SKM-1 treated with dmso at 0.1 percent for 144 hours (cell line): ENCODE results near the gene KIF25.
"Not testable (repeated sequence)": the region's sequence is repeated elsewhere in the genome, so short reads cannot be mapped to it uniquely, and the experiment has no call there.

Experiments
- DNase-seq: peaks from one replicate; lab custom pipeline; 2025; ENCODE audit not compliant: unreplicated experiment; lab: John Stamatoyannopoulos, UW

KIF25 gene

DNA sequence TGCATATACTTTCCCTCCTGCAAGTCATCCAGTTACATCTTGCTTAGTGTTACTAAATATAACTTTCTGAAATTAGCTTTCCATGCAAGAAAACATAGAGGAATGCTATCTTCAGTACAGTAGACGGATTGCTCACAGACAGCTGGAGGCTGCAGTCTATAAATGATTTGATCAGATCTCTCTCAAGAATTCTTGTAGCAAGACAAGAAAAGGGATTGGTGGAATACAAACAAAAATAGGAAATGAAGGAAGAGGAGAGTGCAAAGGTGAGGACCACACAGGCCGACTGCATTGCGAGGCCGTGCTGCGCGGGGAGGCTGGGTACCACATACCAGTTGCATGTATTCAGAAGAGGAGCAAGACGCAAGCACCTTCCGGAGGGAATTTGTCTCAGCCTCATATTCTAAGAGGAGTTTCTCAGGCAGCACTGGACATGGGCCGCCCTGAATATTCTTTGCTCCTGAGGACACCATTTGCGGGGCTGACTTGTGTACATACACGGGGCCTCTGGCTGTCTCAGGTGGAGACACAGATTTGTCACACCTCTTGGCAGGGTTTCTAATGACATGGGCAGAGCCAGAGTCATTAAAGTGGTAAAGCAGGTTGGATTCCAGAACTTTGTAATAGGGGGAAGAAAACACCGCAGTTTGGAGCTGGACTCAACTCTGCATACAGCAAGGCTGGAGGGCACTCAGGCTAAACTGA, 22.7 kb upstream of the KIF25 start:
- no peak for DNase-seq

DNA sequence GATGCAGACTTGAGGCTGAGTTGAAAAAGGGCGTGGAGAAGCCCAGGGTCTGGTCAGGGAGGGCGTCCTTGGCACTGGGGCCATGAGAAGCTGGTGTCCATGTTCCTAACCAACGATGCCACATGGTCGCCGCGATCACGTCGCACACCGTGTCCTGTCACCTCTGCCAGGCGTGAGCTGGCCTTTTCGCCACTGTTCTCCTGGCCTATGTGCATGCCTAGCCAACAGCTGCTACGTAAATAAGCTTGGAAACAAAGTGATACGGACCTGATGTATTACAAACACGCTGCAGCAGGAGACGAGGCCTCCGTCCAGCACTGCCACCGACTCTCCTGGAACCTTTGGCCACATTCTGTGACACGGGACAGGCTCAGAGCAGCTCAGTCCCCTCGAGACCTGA, 22.0 kb upstream of the KIF25 start:
- no peak for DNase-seq

DNA sequence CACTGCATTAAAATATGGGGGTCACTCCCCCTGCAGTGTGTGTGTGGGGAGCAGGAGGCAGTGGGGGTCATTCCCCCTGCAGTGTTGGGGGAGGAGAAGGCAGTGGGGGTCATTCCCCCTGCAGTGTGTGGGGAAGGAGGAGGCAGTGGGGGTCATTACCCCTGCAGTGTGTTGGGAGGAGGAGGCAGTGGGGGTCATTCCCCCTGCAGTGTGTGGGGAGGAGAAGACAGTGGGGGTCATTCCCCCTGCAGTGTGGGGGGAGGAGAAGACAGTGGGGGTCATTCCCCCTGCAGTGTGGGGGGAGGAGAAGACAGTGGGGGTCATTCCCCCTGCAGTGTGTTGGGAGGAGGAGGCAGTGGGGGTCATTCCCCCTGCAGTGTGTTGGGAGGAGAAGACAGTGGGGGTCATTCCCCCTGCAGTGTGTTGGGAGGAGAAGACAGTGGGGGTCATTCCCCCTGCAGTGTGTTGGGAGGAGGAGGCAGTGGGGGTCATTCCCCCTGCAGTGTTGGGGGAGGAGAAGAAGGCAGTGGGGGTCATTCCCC, 21.3 kb upstream of the KIF25 start:
- not testable (repeated sequence) for DNase-seq

DNA sequence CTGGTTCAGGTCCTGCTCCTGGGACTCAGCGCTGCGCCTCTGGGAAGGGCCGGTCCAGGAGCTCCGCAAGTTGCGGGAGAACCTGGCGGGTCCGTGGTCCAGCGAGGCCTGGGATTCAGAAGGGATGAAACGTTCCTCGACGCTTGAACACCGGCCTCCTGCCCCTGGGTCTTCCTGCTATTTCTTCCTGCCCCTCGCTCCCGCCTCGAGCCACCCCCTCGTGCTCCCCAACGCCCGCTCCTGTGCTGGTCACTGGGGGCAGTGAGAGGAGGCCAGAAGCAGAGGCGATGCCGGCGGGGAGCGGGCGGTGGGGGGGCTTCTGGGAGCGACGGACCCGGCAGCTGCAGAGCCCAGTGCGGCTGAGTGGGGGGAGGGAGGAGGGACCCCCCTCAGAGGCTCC, 20.8 kb upstream of the KIF25 start:
- DNase-seq = no peak

DNA sequence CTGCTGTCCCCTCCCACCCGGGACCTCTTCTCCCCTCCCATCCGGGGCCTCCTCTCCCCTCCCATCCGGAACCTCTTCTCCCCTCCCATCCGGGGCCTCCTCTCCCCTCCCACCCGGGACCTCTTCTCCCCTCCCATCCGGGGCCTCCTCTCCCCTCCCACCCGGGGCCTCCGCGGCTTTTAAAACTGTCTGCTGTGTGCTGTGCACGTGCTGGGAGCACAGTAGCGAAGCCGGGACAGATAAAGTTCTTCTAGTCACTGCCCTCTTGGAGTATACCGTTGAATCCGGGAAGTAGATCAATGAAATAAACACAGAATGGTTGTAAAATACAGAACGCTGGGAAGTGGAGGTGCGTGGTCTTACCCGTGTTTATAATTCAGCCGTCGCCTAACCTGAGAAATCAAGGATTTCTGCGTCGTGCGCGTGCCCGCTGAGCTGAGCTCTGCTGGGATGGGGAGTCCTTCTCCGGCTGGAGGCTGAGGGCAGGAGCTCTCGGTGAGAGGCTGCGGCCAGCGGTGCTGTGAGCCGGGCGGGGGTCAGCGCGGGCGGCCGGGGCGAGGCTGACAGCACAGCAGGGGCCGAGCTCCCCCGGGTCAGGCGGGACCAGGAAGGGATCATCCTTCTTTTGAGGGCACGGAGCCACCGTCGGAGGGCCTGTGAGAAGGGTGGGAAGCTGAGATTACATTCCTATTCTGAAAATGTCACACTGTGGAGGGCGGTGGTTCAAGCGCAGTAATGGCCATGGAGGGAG, 19.6 kb upstream of the KIF25 start:
- DNase-seq = no peak

DNA sequence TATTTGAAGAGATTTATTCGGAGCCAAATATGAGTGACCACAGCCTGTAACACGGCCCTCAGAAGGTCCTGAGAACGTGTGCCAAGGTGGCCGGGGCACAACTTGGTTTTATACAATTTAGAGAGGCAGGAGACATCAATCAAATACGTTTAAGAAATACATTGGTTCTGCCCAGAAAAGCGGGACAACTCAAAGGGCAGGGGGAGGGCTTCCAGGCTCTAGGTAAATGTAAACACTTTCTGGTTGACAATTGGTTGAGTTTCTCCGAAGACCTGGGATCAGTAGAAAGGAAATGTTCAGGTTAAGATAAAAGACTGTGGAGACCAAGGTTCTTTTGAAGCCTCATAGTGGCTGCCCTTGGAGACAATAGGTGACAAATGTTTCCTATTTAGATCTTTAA, 18.9 kb upstream of the KIF25 start:
- no peak for DNase-seq

DNA sequence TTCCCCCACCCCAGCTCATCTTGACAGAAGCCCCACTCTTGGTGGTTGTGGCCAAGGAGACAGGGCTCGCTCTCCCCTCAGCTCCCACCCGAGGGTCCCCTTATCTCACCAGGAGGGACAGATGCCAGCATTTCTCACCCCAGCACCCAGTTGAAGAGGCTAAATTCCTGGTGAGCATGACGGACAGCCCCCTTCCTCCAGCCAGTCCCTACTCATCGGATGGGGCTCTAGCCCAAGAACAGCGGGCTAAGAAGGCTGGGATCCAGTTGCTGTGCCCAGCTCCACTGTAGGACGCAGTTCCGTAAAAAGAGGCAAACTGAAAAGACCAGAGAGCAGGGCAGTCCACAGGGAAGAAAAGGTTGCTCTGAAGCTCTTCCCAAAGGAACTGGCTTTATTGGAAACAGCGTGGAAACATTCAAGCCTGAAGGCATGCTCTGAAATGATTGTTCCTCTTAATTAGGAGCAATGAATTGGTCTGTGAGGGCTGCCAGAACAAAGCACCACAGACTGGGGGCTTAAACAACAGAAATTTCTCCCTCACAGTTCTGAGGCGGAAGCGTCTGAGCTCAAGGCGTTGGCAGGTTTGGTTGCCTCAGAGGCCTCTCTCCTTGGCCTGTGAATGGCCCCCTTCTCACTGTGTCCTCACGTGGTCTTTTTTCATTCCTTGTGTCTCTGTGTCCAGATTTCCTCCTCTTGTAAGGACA, 17.9 kb upstream of the KIF25 start:
- DNase-seq = no peak

DNA sequence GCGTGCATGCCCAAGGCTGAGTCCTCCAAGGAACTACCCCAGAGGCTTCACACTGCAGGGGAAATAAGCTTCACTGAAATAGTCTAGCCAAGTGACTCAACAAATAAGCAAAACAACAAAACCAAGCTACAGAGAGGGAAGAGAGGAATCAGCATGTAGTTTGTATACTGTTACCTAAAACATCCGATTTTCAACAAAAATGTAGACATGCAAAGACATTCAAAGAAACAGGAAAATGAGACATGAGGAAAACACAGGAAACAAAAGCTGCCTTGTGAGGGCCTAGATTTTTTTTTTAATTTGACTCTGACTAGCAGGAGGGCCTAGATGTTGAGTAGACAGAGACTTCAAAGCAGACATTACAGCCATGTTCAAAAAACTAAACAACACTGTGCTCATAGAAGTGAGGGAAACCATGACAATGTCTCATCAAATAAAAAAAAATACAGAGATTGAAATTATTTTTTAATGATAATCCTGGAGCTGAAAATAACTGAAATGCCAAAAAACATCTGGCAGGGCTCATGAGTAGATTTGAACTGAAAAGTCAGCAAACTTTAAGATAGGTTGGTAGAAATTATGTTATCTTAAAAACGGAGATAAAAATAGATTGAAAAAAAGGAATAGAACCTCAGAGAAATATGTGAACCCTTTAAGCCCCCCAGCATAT, 16.4 kb upstream of the KIF25 start:
- DNase-seq = no peak

DNA sequence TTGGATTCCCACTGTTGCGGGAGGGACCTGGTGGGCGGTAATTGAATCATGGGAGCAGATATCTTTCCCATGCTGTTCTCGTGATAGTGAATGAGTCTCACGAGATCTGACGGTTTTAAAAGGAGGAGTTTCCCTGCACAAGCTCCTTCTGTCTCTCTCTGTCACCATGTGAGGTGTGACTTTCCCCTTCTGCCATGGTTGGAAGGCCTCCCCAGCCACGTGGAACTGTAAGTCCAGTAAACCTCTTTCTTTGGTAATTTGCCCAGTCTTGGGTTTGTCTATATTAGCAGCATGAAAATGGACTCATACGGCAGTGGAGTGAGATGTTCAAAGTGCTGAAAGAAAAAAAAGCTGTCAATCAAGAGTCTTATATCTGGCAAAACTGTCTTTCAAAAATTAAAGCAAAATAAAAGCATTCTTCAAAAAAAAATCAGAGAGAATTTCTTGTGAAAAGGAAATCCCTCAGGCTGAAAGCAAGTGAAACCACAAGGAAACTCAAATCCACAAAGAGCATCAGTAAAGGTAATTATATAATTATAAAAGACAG, 15.5 kb upstream of the KIF25 start:
- DNase-seq = no peak

DNA sequence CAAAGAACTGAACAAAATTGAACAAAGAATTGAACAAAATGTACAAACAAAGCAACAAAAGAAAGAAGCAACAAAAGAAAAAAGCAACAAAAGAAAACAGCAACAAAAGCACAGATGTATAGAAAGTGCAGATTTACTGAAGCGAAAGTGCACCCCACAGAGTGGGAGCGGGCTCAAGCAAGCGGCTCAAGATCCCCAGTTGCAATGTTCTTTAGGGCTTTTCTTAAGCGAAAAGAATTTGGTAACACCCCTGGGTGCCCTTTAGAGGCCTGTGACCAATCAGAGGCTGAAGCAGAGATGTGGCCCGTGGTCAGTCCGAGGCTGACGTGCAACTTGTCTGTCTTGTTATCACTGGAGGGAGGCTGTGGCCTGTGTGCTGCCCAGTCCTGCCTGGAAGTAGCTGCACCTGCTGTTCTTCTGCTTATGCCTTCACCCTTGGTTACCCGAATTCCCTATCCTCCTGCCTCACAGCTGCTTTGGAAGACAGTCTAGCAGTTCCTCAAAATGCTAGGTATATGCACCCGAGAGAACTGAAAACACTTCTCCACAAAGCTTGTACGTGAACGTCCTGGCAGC, 13.2 kb upstream of the KIF25 start:
- DNase-seq = no peak

DNA sequence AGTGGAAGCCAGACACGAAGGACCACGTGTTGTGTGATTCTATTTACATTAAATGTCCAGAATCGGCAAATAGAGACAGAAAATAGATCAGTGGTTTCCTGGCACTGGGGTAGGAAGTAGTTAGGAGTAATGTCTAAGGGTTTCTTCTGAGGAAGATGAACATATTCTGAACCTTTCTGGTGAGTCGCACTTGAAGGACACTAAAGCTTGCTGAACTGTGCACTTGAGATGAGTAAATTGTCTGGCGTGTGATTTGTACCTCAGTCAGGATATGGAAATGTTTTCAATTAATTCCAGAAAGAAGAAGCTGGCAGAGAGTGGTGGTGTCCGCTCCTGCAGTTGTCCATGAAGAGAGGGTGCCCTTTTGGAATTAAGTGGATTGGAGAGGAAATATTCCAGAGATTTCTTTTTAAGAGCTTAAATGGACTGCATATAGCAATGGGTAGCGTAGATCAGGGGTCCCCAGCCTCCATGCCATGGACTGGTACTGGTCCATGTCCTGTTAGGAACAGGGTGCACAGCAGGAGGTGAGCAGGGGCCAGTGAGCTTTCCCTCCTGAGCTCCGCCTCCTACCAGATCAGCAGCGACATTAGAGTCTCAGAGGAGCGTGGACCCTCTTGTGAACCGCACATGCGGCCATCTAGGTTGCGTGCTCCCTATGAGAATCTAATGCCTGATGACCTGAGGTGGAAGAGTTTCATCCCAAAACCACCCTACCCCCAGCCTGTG, 12.4 kb upstream of the KIF25 start:
- no peak for DNase-seq

DNA sequence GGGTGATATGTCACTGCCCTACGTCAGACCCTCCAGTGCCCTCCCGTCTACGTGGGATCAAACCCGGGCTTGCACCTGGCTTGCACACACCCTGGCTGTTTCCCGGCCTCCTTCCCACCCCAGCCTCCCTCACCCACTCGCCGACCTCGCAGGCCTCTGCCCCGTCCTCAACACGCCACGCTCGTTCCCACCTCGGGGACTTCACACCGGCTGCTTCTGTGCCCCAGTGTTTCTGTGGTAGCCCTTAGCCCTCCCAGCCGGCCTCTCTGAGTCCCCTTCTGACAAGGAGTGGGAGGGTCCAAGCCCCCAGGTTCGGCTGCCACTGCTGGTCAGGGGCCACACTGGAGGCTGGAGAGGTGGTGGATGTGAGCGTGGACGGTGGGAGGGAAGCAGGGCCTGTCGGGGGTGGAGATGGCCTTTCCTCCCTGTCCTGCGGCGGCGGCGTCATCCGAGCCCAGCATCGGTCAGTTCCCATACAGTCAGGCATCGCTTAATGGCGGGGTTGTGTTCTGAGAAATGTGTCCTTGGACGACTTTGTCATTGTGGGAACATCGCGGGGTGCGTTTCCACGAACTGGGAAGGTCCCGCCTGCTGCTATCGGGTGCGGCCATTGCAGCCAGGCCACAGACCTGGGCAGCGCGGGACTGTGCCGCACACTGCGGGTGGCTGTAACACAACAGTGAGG, 11.4 kb upstream of the KIF25 start:
- DNase-seq = no peak

DNA sequence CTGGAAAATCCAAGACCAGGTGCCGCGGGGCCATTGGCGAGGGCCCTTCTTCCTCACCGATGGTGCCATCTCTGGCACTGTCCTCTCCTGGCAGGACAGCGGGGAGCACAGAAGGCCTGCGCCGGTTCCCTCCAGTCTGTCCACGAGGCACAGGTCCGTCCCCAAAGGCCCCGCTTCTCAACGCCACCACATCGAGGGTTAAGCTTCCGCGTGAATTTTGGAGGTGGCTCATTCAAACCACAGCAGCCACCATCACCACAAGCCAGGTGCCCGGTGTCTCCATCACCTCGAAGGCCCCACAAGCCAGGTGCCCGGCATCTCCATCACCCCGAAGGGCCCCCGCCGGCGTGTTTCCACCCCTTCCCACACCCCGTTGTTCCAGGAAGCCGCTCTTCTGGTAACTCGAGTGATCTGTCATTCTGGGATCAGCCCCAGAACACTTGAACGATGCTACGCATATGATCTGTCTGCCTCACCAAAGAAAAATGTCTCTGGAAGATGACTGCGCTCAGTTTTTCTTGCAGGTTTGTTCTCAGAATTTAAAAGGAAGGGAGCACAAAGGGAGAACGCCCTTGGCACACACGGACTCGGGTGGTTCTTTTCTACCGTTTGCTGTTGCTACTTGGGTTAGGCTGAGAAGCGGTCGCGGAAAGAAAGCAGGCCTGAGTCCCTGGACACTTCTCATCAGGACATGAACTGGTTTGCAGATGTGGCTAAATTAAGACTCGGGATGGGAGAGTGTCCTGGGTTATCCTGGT, 9.9 kb upstream of the KIF25 start:
- no peak for DNase-seq

DNA sequence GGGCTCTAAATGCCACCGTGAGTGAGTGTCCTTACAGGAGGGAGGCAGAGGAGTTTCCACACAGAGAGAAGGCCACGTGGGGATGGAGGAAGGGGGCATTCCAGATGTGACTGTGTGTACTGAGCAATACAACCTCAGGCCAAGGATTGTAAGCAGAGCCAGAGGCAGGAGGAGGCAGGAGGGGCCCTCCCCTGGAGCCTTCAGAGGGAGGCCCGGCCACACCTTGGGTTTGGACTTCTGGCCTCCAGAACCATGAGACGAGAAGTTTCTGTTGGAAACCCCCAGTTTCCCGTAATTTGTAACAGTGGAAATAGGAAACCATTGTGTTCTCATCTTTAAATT, 9.3 kb upstream of the KIF25 start:
- no peak for DNase-seq

DNA sequence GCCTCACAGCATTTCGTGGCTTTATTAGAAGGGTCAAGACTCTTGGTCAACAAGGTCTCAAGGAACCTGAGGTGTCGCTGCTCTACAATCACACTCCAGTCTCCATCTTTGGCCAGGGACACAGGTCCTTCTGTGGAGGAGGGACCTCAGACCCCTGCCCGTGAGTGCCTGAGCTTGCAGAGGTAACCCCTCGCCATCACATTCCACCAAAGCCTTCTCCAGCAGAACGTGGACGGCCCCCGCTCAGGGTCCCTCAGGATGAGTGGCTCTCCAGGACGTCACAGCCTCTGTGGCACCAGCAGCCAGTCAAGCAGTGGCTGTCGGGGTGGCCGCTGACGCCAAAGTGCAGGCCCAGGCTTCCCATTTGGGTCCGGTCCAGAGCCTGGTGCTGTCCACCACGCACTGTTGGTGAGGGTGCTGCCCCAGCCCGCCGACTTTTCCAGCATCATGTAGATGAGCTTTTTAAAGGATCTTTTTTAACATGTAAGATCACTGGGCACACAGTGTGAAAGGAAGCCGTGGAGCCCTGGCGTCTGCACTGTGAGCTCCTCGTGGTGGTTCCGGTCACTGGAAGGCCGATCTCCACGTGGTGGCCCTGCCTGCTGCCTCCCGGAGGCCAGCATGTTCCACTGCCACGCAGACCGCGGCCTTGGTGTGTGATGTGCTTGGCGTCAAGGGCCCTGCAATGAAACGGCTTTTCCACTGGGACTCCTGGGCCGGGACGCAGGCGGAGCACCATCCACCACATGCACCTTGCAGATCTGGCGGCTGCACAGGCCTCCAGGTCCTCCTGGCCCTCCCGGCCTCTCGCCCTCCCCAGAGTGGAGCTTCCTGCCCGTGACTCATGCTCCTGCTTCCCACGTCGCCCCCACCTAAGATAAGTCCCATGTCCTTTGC, 8.3 kb upstream of the KIF25 start:
- DNase-seq = no peak

DNA sequence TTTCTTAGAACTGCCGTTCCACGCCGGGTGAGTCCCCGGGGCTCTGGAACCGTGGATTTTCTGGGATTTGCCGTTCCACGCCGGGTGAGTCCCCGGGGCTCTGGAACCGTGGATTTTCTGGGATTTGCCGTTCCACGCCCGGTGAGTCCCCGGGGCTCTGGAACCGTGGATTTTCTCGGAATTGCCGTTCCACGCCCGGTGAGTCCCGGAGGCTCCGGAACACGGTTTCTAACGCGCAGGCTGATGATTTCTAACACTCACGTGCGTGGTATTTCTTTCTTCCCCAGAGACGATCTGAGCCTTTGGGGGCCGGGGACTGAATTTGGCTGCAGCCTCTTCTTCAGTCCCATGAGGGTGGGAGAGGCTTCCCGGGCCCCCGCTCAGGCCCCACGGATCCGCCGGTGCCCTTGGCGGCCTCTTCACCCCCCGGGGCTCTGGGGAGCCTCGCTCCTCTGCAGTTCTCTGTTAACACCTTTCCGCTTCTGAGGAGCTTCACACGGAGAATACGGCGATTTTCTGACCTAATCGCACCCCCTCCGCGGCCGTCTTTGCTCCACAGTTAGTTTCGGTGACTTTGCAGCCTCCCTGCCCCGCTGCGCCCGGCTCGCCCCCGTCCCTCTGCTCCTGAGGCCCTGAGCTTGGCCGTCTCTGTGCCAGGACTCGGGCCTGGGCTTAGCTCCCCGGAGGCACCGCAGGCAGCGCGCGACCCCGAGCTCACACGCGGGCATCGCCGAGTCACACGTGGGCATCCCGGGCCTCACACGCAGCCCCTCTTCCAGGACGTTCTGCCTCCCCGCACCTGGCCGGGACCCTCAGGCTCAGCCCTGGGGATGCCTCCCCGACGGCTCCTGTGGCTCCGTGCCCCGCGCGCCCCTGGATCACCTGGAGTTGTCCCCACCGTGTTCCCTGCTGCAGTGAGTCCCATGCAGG, 7.2 kb upstream of the KIF25 start:
- no peak for DNase-seq

DNA sequence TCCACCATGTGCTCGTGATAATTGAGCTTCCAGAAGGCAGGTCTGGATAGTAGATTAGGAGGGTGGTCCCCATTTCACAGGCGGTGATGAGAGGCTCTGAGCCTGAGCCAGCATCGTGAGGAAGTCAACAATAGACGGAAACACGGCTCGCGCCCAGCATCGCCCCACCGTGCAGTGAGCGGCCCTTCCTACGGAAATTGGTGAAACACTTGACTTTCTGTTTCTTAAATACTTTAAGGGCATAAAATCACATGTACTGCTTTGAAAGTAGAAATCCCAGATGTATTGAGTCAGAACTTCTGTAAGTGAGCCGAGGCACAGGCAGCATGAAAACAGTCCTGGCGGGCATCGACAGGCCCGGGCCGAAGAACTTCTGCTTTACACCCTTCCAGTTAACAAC, 4.3 kb upstream of the KIF25 start:
- no peak for DNase-seq
